Mammary epithelial cell (primary cell): ENCODE measurements around the gene FARS2.

Source experiments
- EZH2 ChIP-seq: IDR thresholded peaks from 2 replicates; pipeline ENCODE4 v1.6.1; 2012; ENCODE audit warnings: low read length, inconsistent platforms, borderline replicate concordance
- TF ChIP-seq, protein P1 (sequence below), 2 donors: IDR thresholded peaks in 1 of 2; conservative IDR thresholded peaks in 1 of 2; 2 replicates each; pipeline ENCODE4 v1.5.1; 2011 to 2012; ENCODE audit warnings: inconsistent platforms in 2 of 2, low read length in 2 of 2, mild to moderate bottlenecking in 2 of 2, control low read depth in 1 of 2, low read depth in 1 of 2; ENCODE audit not compliant: insufficient read depth in 1 of 2; ENCODE audit errors: extremely low read depth in 1 of 2

DNA sequence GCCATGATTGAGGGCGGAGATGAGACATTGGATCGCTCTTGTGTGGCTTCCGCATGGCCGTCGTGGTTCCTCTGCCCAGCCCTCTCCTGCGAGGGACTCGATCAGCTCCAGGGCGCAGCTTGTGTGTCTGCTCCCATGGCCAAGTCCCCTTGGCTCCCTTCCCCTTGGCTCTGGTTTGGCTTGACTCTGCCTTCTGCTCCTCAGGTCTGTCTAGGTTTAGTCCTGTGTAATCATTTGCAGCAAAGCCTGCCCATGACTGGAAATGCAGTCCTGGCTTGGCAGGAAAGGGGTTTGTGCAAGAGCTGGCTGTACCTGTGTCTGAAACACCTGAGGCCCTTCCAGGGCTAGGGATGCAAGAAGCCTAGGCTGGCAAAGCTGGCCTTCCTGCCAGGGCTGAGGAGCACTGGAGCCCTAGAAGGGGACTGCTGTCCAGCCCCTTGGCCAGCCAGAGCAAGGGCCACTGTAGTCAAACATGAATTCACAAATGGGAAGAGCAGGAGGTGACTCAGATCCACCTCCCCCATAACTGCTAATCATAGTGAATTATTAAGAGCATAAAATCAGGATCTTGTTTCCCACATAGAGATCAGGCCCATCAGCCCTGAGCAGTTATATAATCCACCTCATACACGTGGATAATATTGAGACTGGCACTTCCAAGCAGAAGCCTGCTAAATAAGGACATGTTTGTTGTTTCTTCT lies 196.8 kb downstream of the FARS2 start:
- TF ChIP-seq, protein P1, sequence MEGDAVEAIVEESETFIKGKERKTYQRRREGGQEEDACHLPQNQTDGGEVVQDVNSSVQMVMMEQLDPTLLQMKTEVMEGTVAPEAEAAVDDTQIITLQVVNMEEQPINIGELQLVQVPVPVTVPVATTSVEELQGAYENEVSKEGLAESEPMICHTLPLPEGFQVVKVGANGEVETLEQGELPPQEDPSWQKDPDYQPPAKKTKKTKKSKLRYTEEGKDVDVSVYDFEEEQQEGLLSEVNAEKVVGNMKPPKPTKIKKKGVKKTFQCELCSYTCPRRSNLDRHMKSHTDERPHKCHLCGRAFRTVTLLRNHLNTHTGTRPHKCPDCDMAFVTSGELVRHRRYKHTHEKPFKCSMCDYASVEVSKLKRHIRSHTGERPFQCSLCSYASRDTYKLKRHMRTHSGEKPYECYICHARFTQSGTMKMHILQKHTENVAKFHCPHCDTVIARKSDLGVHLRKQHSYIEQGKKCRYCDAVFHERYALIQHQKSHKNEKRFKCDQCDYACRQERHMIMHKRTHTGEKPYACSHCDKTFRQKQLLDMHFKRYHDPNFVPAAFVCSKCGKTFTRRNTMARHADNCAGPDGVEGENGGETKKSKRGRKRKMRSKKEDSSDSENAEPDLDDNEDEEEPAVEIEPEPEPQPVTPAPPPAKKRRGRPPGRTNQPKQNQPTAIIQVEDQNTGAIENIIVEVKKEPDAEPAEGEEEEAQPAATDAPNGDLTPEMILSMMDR (conservative IDR thresholded peaks at IDR 0.05 in 1 of 2, IDR thresholded peaks at IDR 0.05 in 1 of 2; ENCODE audit: extremely low read depth in 1 of 2, insufficient read depth in 1 of 2, low read depth in 1 of 2, low read length in 2 of 2), result no peak
- no peak for TF ChIP-seq EZH2
